Thyroid gland (tissue), 4 donors: ENCODE measurements around the gene DOK1. TPM values are rescaled to one million over a fixed set of nuclear protein-coding genes. Genes with fewer than 3 reads are reported as not detected.

Source experiments
- DNase-seq, 2 donors: peaks; one replicate each; pipeline ENCODE4 v3.0.0-alpha.2; 2019
- H3K27ac ChIP-seq, 3 donors: fragments of 200-600 bp; sonication (generic); 1 replicate in 2 of 3; 2 replicates in 1 of 3; pipeline ENCODE4 v1.5.1; 2016 to 2019; ENCODE audit warnings: mild to moderate bottlenecking in 1 of 3, moderate library complexity in 1 of 3
- H3K27me3 ChIP-seq: fragments of 200-600 bp; sonication (generic); one replicate; pipeline ENCODE4 v1.5.1; 2019
- H3K36me3 ChIP-seq, 2 donors: fragments of 200-600 bp; sonication (generic); one replicate each; pipeline ENCODE4 v1.5.1; 2016 to 2019
- H3K4me1 ChIP-seq, 2 donors: fragments of 200-600 bp; sonication (generic); one replicate each; pipeline ENCODE4 v1.5.1; 2017 to 2019
- H3K4me3 ChIP-seq, 3 donors: fragments of 200-600 bp; sonication (generic); replicated peaks in 1 of 3; 1 replicate in 2 of 3; 2 replicates in 1 of 3; pipeline ENCODE4 v1.5.1; 2016; ENCODE audit warnings: mild to moderate bottlenecking in 1 of 3
- H3K9me3 ChIP-seq: fragments of 200-600 bp; sonication (generic); one replicate; pipeline ENCODE4 v1.5.1; 2017
- CTCF ChIP-seq, 6 experiments: fragments of 200-600 bp in 3 of 6; fragments of 450-650 bp in 3 of 6; sonication (generic) in 3 of 6; IDR thresholded peaks; one replicate each; pipeline ENCODE4 v1.5.1; 2016 to 2019; ENCODE audit warnings: antibody characterized with exemption in 6 of 6, mild to moderate bottlenecking in 2 of 6, inconsistent platforms in 1 of 6, moderate library complexity in 1 of 6
- POLR2A ChIP-seq, 2 donors: fragments of 450-650 bp; IDR thresholded peaks; one replicate each; pipeline ENCODE4 v1.6.1; 2017; ENCODE audit warnings: antibody characterized with exemption in 2 of 2, mild to moderate bottlenecking in 2 of 2, moderate library complexity in 1 of 2
- WGBS, 2 donors: methylation state at CpG; one replicate each; pipeline ENCODE4 v1.1.5; 2017; 5-methylcytosine and 5-hydroxymethylcytosine counted together
- intact Hi-C: fragments of 100-400 bp; cut with DNase I; formaldehyde crosslinking; loops from one replicate; pipeline ENCODE4 v1.15.1; 2023
- total RNA-seq, 4 donors: library from RNA; depleted of rRNA; stranded (reverse); fragments of >200 nt; gene quantifications; one replicate each; pipeline ENCODE4 v1.2.3, GENCODE V29; 2016

The DOK1 gene
- total RNA-seq, 4 donors from 2014 or later: 14.4 to 19.4 (median 18.4) TPM

GRCh38 chr2:74597410-74597809 is 42.9 kb downstream of the DOK1 start:
- no peak for TF ChIP-seq POLR2A (IDR thresholded peaks at IDR 0.05)
- no peak for TF ChIP-seq CTCF (IDR thresholded peaks at IDR 0.05)

GRCh38 chr2:74599676-74600075 is 45.2 kb downstream of the DOK1 start:
- DNase-seq: no peak
- 37 to 56% methylated on average over 3 of the region's 3 CpGs for WGBS, 2 donors
- H3K36me3 ChIP-seq: no peaks in the 10 kb centered on the region
- H3K9me3 ChIP-seq: no peaks in the 10 kb centered on the region
- intact Hi-C loops: no loop called here
- no peak overlapping the region for H3K27ac ChIP-seq
- TF ChIP-seq CTCF (IDR thresholded peaks at IDR 0.05): no peak
- no peak for TF ChIP-seq POLR2A (IDR thresholded peaks at IDR 0.05)
- no peak overlapping the region for H3K4me3 ChIP-seq
- H3K27me3 ChIP-seq: no peaks in the 10 kb centered on the region
- H3K4me1 ChIP-seq: no peaks in the 10 kb centered on the region

More at GRCh38 chr2:74597410-74597809, 42.9 kb downstream of the DOK1 start:
- H3K27me3 ChIP-seq: no peaks in the 10 kb centered on the region
- H3K4me3 ChIP-seq: no peak overlapping the region
- no peaks in the 10 kb centered on the region for H3K4me1 ChIP-seq
- H3K36me3 ChIP-seq: no peaks in the 10 kb centered on the region
- H3K27ac ChIP-seq: no peak overlapping the region
- 64 to 78% methylated on average over 1 of the region's 1 CpG for WGBS, 2 donors
- H3K9me3 ChIP-seq: no peaks in the 10 kb centered on the region
- DNase-seq: no peak
- intact Hi-C loops: no loop called here

- no peaks in the 10 kb centered on the region for H3K27me3 ChIP-seq
- intact Hi-C loops: no loop called here
- DNase-seq: no peak
- H3K4me3 ChIP-seq: no peak overlapping the region
- no peaks in the 10 kb centered on the region for H3K4me1 ChIP-seq
- 54 to 57% methylated on average over 1 of the region's 1 CpG for WGBS, 2 donors
- no peak overlapping the region for H3K27ac ChIP-seq
- H3K36me3 ChIP-seq: no peaks in the 10 kb centered on the region
- TF ChIP-seq CTCF (IDR thresholded peaks at IDR 0.05): no peak
- H3K9me3 ChIP-seq: no peaks in the 10 kb centered on the region
These were observed 48.2 kb downstream of the DOK1 start for GRCh38 chr2:74602586-74603281.

- TF ChIP-seq CTCF (IDR thresholded peaks at IDR 0.05) (no peak), POLR2A (IDR thresholded peaks at IDR 0.05) (no peak)
These were observed 48.9 kb downstream of the DOK1 start for GRCh38 chr2:74603282-74604000.

GRCh38 chr2:74606927-74607326 is 52.4 kb downstream of the DOK1 start:
- WGBS, 2 donors: 69 to 71% methylated on average over 5 of the region's 5 CpGs
- DNase-seq: no peak
- Histone ChIP-seq H3K4me3 (no peak overlapping the region), H3K4me1 (no peaks in the 10 kb centered on the region), H3K27me3 (no peaks in the 10 kb centered on the region), H3K36me3 (no peaks in the 10 kb centered on the region), H3K27ac (no peak overlapping the region), H3K9me3 (no peaks in the 10 kb centered on the region)
- intact Hi-C loops: no loop called here
- TF ChIP-seq POLR2A (IDR thresholded peaks at IDR 0.05) (no peak), CTCF (IDR thresholded peaks at IDR 0.05) (no peak)

More at GRCh38 chr2:74603282-74604000, 48.9 kb downstream of the DOK1 start:
- Histone ChIP-seq H3K27ac (no peak overlapping the region), H3K4me3 (no peak overlapping the region), H3K36me3 (no peaks in the 10 kb centered on the region), H3K4me1 (no peaks in the 10 kb centered on the region), H3K27me3 (no peaks in the 10 kb centered on the region), H3K9me3 (no peaks in the 10 kb centered on the region)
- intact Hi-C loops: no loop called here
- DNase-seq: no peak
- 80 to 84% methylated on average over 7 of the region's 7 CpGs for WGBS, 2 donors
